ENCODE measurements around the gene PCDH9. TPM values are rescaled to one million over a fixed set of nuclear protein-coding genes. Genes with fewer than 3 reads are reported as not detected.

Gene PCDH9
- total RNA-seq, 4 donors from 2014 or later: 0.64 to 1.1 (median 0.82) TPM

GRCh38 chr13:67023130-67023876, 206.8 kb downstream of the PCDH9 start:
- no peak for DNase-seq (ENCODE audit: low spot score in 2 of 2)
- no peaks in the 10 kb centered on the region for H3K9me3 ChIP-seq
- no peaks in the 10 kb centered on the region for H3K4me1 ChIP-seq
- no peaks in the 10 kb centered on the region for H3K36me3 ChIP-seq
- no peak overlapping the region for H3K27ac ChIP-seq
- WGBS: 5% methylated on average over 4 of the region's 4 CpGs
- H3K27me3 ChIP-seq: no peaks in the 10 kb centered on the region
- no peak overlapping the region for H3K4me3 ChIP-seq
- TF ChIP-seq POLR2AphosphoS5 (IDR thresholded peaks at IDR 0.05) (no peak), POLR2A (IDR thresholded peaks at IDR 0.05) (no peak), EP300 (IDR thresholded peaks at IDR 0.05) (no peak)
- TF ChIP-seq, protein P1, sequence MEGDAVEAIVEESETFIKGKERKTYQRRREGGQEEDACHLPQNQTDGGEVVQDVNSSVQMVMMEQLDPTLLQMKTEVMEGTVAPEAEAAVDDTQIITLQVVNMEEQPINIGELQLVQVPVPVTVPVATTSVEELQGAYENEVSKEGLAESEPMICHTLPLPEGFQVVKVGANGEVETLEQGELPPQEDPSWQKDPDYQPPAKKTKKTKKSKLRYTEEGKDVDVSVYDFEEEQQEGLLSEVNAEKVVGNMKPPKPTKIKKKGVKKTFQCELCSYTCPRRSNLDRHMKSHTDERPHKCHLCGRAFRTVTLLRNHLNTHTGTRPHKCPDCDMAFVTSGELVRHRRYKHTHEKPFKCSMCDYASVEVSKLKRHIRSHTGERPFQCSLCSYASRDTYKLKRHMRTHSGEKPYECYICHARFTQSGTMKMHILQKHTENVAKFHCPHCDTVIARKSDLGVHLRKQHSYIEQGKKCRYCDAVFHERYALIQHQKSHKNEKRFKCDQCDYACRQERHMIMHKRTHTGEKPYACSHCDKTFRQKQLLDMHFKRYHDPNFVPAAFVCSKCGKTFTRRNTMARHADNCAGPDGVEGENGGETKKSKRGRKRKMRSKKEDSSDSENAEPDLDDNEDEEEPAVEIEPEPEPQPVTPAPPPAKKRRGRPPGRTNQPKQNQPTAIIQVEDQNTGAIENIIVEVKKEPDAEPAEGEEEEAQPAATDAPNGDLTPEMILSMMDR (IDR thresholded peaks at IDR 0.05): no peak

DNA sequence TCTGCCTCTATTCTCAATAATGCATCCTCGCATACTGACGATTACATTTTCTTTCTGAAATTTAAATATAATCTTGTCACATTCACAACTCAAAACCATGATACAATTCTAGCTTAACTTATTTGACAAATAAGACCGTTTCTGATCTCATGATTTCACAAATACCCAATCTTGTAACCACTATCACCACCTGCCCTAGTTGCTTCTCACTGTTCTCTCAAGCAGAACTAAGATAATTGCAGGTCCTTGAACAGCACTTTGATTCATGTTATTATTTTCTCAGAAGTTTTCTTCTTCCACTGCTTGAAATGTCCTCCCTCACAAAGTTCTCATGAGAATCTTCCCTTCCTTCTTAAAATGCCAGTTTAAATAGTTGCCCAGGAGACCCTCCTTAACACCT, 211.4 kb downstream of the PCDH9 start:
- H3K4me3 ChIP-seq: no peak overlapping the region
- no peak overlapping the region for H3K27ac ChIP-seq
- TF ChIP-seq, protein P1 (IDR thresholded peaks at IDR 0.05): no peak
- no peak for TF ChIP-seq EP300 (IDR thresholded peaks at IDR 0.05)
- TF ChIP-seq POLR2AphosphoS5 (IDR thresholded peaks at IDR 0.05): no peak
- no peak for TF ChIP-seq POLR2A (IDR thresholded peaks at IDR 0.05)
- no peak for DNase-seq (ENCODE audit: low spot score in 2 of 2)
- H3K4me1 ChIP-seq: no peaks in the 10 kb centered on the region
- H3K36me3 ChIP-seq: no peaks in the 10 kb centered on the region
- H3K27me3 ChIP-seq: no peaks in the 10 kb centered on the region
- no peaks in the 10 kb centered on the region for H3K9me3 ChIP-seq
- 97% methylated on average over 3 of the region's 3 CpGs for WGBS

DNA sequence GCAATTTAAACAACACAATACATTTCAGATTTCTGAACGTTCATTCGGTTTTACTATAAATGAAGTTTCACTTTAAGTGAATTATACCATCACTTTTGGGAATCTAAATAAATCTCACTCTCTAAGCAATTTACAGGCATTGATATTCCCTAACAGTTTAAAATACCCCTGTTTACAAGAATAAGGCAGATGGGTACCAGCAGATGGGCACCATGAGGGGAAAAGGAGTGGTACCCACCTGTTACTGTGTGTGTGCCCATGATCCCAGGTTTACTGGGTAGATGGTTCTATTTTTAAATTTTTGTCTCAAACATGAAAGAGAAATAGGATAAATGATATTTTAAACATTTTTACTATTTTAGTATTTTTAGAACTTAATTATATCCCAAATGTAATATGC, 212.9 kb downstream of the PCDH9 start:
- H3K27ac ChIP-seq: no peak overlapping the region
- DNase-seq (ENCODE audit: low spot score in 2 of 2): no peak
- H3K36me3 ChIP-seq: no peaks in the 10 kb centered on the region
- no peak overlapping the region for H3K4me3 ChIP-seq
- 90% methylated on average over 2 of the region's 2 CpGs for WGBS
- H3K4me1 ChIP-seq: no peaks in the 10 kb centered on the region
- no peaks in the 10 kb centered on the region for H3K27me3 ChIP-seq
- TF ChIP-seq POLR2A (IDR thresholded peaks at IDR 0.05) (no peak), EP300 (IDR thresholded peaks at IDR 0.05) (no peak), POLR2AphosphoS5 (IDR thresholded peaks at IDR 0.05) (no peak)
- TF ChIP-seq, protein P1 (IDR thresholded peaks at IDR 0.05): no peak
- H3K9me3 ChIP-seq: no peaks in the 10 kb centered on the region

- DNase-seq (ENCODE audit: low spot score in 2 of 2): no peak
- H3K27me3 ChIP-seq: no peaks in the 10 kb centered on the region
- no peaks in the 10 kb centered on the region for H3K4me1 ChIP-seq
- no peaks in the 10 kb centered on the region for H3K9me3 ChIP-seq
- no peak overlapping the region for H3K27ac ChIP-seq
- H3K4me3 ChIP-seq: no peak overlapping the region
- H3K36me3 ChIP-seq: no peaks in the 10 kb centered on the region
- 67% methylated on average over 2 of the region's 2 CpGs for WGBS
- TF ChIP-seq POLR2A (IDR thresholded peaks at IDR 0.05): no peak
- TF ChIP-seq POLR2AphosphoS5 (IDR thresholded peaks at IDR 0.05): no peak
- TF ChIP-seq EP300 (IDR thresholded peaks at IDR 0.05): no peak
Measured at GRCh38 chr13:67015976-67016600, 214.0 kb downstream of the PCDH9 start.

DNA sequence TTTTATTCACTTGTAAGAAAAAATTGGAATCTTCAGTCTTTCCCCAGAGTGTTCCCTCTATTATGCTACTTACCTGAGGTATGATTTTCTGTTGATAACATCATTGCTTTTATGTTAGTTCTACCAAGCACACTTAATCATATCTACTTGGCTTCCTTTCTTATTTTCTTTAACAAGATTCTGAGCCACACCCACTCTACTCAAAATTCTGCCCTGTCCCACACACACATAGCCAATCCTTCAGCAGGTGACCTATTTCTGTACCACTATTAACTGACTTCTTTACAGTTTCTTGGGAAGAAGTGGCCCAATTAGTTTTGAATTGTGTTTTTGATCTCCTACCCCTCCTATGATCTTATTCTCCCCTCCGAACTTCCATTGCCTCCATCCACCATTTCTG, 215.7 kb downstream of the PCDH9 start:
- DNase-seq (ENCODE audit: low spot score in 2 of 2): no peak
- no peaks in the 10 kb centered on the region for H3K36me3 ChIP-seq
- 85% methylated on average over 1 of the region's 1 CpG for WGBS
- H3K27ac ChIP-seq: no peak overlapping the region
- H3K27me3 ChIP-seq: no peaks in the 10 kb centered on the region
- no peak overlapping the region for H3K4me3 ChIP-seq
- TF ChIP-seq, protein P1 (IDR thresholded peaks at IDR 0.05): no peak
- TF ChIP-seq POLR2AphosphoS5 (IDR thresholded peaks at IDR 0.05): no peak
- no peak for TF ChIP-seq EP300 (IDR thresholded peaks at IDR 0.05)
- no peak for TF ChIP-seq POLR2A (IDR thresholded peaks at IDR 0.05)
- no peaks in the 10 kb centered on the region for H3K4me1 ChIP-seq
- H3K9me3 ChIP-seq: no peaks in the 10 kb centered on the region

All from suprapubic skin (tissue), 4 donors.